ENCODE data around the gene TTLL11.

DNA sequence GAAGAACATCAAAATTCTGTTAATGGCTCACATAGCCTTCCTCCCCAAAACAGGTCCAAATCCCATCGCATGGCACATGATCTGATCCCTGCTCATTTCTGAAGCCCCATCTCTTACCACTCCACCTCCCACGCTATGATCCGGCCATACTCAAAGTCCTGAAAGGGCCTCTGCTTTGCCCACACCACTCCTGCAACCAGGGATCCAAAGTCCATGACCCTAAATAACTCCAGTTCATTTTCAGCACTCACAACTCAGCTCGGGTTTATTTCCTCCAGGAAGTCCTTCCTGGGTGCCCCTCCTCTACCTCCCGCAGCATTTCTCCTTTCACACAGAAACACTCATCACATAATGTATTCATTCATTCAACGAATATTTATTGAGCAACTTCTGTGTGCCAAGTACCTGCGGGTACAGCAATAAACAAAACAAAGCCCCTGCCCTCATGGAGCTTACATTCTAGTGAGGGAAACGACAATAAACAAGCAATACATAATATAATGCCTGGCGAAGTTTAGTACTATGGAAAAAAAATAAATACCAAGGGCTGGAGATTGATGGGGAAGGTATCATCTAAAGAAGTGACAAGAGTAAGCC is 2.7 kb downstream of the TTLL11 start:
- TF ChIP-seq POLR2AphosphoS5 (IDR thresholded peaks at IDR 0.05) (no peak), CTCF (IDR thresholded peaks at IDR 0.05) (no peak), POLR2A (IDR thresholded peaks at IDR 0.05) (no peak)

All from prostate gland (tissue), 2 donors.